BLaER1 treated with 17β-estradiol and CSF1 and Interleukin-3, amounts not matched to agents 10 nM and 100 nM (cell line): ENCODE results near the gene BLVRA.
"Not testable (repeated sequence)": the region's sequence is repeated elsewhere in the genome, so short reads cannot be mapped to it uniquely, and the experiment has no call there.

Experiments
- H3K27ac ChIP-seq, 11 experiments: shearing (Covaris generic); formaldehyde crosslinking; 2 replicates each; pipeline ENCODE4 v1.8.1; 2022
- H3K27me3 ChIP-seq, 11 experiments: shearing (Covaris generic); formaldehyde crosslinking; 2 replicates each; pipeline ENCODE4 v1.8.1; 2022
- H3K36me3 ChIP-seq, 11 experiments: shearing (Covaris generic); formaldehyde crosslinking; 2 replicates each; pipeline ENCODE4 v1.8.1; 2022
- H3K4me1 ChIP-seq, 10 experiments: shearing (Covaris generic); formaldehyde crosslinking; 2 replicates each; pipeline ENCODE4 v1.8.1; 2022
- H3K4me2 ChIP-seq, 11 experiments: shearing (Covaris generic); formaldehyde crosslinking; 2 replicates each; pipeline ENCODE4 v1.8.1; 2022
- H3K4me3 ChIP-seq, 10 experiments: shearing (Covaris generic); formaldehyde crosslinking; 2 replicates each; pipeline ENCODE4 v1.8.1; 2022
- H3K9ac ChIP-seq, 11 experiments: shearing (Covaris generic); formaldehyde crosslinking; 2 replicates each; pipeline ENCODE4 v1.8.1; 2022
- H3K9me3 ChIP-seq, 11 experiments: shearing (Covaris generic); formaldehyde crosslinking; replicated peaks in 1 of 11; 2 replicates each; pipeline ENCODE4 v1.8.1; 2022
- H4K20me1 ChIP-seq, 11 experiments: shearing (Covaris generic); formaldehyde crosslinking; 2 replicates each; pipeline ENCODE4 v1.8.1; 2022
- Cebpa-rat ChIP-seq, 11 experiments: shearing (Covaris generic); IDR thresholded peaks; 2 replicates each; pipeline ENCODE4 v1.8.1; 2022

The BLVRA gene

DNA sequence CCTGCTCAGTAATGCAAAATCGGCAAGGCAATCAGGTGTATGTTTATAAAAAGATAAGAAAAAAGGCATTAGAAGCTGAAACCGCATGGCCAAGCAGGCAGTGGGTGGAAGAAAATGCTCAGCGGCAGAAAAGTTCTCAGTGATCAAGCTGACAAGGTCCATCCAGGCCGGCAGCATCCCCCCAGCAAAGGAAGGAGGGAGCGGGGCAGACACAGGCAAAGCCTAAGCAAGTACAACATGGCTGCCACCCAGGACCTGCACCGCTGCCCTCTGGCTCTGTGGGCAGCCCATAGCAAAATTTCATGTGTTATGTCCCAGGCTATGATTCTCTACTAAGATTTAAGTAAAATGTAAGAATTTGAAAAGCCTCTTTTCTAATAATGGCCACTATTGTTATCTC is 65.5 kb downstream of the BLVRA start:
- Histone ChIP-seq H3K36me3 (no peaks in the 10 kb centered on the region), H3K9ac (no peak overlapping the region), H3K4me1 (peaks cover 0 to 6% (median 0%) of the 10 kb centered on the region in 10 experiments; a peak in 2 of 20 replicates), H3K4me2 (no peak overlapping the region), H3K9me3 (no peaks in the 10 kb centered on the region), H3K27ac (no peak overlapping the region), H3K4me3 (no peak overlapping the region), H4K20me1 (no peaks in the 10 kb centered on the region), H3K27me3 (no peaks in the 10 kb centered on the region)
- TF ChIP-seq Cebpa-rat (IDR thresholded peaks at IDR 0.05), result no peak

DNA sequence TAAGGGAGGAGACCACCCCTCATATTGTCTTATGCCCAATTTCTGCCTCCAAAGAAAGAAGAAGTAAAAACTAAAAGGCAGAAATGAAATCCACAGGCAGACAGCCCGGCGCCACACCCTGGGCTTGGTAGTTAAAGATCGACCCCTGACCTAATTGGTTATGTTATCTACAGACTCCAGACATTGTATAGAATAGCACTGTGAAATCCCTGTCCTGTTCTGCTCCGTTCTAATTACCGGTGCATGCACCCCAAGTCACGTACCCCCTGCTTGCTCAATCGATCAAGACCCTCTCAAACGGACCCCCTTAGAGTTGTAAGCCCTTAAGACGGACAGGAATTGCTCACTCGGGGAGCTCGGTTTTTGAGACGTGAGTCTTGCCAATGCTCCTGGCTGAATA is 66.0 kb downstream of the BLVRA start:
- not testable (repeated sequence) for H3K27ac ChIP-seq, H3K9me3 ChIP-seq, H3K4me3 ChIP-seq, H3K36me3 ChIP-seq, H4K20me1 ChIP-seq, H3K4me1 ChIP-seq, H3K4me2 ChIP-seq, H3K27me3 ChIP-seq, H3K9ac ChIP-seq

DNA sequence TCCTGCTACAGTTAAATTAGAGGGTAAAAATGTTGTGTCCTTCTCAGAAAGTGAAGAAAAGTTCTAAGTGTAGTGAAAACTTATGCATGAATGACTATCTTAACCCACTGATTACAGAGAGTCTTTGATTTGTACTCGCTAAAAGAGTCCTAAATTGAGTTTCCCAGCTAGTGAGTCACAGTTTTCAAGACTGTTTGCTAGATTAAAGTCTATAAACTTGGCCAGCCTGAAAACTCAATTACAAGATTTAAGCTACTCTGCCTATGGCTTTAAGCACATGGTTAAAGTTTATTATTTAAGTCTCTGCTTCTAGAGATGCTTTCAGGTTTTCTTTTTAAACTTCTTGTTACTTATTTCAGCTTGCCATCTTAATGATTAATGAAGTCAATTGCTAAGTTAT is 66.5 kb downstream of the BLVRA start:
- H3K27me3 ChIP-seq, result no peaks in the 10 kb centered on the region
- no peak overlapping the region for H3K4me3 ChIP-seq
- H3K9ac ChIP-seq, result no peak overlapping the region
- TF ChIP-seq Cebpa-rat (IDR thresholded peaks at IDR 0.05), result no peak
- peaks cover 0 to 6% (median 0%) of the 10 kb centered on the region in 10 experiments; a peak in 2 of 20 replicates for H3K4me1 ChIP-seq
- H4K20me1 ChIP-seq, result no peaks in the 10 kb centered on the region
- H3K36me3 ChIP-seq, result no peaks in the 10 kb centered on the region
- peaks cover 0 to 5% (median 1%) of the 10 kb centered on the region in 11 experiments; a peak in 6 of 22 replicates for H3K9me3 ChIP-seq
- no peak overlapping the region; a peak in 1 of 22 replicates for H3K4me2 ChIP-seq
- H3K27ac ChIP-seq, result no peak overlapping the region

DNA sequence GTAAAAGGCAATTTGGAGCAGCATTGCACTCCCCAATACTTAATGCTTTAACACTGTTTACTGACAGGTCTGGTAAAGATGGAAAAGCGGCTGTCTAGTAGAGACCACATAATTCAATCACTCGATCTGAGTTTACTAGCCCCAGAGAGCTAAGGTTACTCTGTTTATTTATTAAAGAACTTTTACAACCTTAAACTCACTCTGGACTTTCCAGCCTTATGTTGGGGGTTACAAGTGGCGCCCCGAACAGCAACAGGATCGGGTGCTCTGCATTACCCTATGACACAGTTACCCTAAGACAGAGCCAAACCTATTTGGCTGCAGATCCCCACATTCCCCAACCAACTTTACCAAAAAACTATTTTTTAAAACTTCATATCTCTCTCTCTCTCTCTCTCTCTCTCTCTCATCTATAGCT is 66.9 kb downstream of the BLVRA start:
- no peak for TF ChIP-seq Cebpa-rat (IDR thresholded peaks at IDR 0.05)
- H3K27me3 ChIP-seq, result no peaks in the 10 kb centered on the region
- H3K27ac ChIP-seq, result no peak overlapping the region
- peaks cover under 1 to 9% (median 5%) of the 10 kb centered on the region in 11 experiments; a peak in 19 of 22 replicates for H3K9me3 ChIP-seq
- H4K20me1 ChIP-seq, result no peaks in the 10 kb centered on the region
- no peak overlapping the region for H3K4me3 ChIP-seq
- H3K4me2 ChIP-seq, result no peak overlapping the region
- no peak overlapping the region for H3K9ac ChIP-seq
- no peaks in the 10 kb centered on the region for H3K36me3 ChIP-seq
- peaks cover 0 to 6% (median 0%) of the 10 kb centered on the region in 10 experiments; a peak in 2 of 20 replicates for H3K4me1 ChIP-seq

DNA sequence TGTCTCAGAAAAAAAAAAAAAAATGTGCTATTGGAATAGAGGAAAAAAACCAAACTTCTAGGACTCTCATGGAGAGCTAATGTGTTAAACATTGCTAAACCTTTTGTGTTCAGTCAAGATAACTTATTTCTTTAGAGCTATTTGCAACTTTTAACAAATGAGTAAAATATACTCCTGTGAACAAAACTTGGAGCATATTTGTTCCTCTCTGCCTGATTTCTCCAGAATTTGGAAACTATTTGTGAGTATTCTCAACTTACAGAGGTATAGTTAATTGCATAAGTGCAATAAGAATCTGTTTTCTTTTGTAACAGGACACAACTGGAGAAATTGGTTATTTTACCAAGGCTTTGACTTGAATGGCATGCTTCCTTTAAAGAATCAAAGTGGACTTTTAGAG is 72.4 kb downstream of the BLVRA start:
- not testable (repeated sequence) for H3K4me1 ChIP-seq, H3K36me3 ChIP-seq, H3K4me2 ChIP-seq, H4K20me1 ChIP-seq, H3K27ac ChIP-seq, H3K4me3 ChIP-seq, H3K27me3 ChIP-seq, H3K9ac ChIP-seq
- H3K9me3 ChIP-seq, result peaks cover 16 to 54% (median 33%) of the 10 kb centered on the region in 11 experiments

DNA sequence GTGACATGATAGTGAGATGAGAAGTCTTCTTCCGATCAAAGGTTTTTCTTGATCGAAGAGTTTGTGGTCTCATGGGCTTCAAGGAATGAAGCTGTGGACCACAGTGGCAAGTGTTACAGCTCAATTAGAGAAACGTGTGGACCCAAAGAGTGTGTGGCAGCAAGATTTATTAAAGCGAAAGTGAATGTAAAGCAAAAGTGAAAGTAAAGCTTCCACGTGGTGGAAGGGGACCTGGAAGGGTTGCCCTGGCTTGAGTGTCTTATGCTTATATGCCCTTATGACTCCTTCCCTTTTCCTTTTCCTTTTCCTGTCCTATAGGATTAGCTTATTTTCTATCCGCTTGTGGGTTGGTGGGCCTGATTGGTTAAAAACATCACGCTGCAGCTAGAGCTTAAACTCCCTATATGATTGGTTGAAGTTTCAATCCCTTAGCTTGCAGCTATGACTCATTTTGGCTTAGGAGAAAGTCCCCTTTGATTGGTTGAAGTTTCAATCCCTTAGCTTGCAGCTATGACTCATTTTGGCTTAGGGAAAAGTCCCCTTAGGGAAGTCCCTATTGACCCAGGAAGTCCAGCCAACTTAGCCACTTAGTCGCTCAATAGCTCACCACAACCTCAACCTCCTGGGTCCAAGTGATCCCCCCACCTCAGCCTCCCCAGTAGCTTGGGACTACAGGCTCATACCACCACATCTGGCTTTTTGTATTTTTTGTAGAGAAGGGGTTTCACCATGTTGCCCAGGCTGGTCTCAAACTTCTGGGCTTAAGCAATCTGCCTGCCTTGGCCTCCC is 76.2 kb downstream of the BLVRA start:
- Histone ChIP-seq H3K27ac (peak overlapping the region in 6 of 11 experiments; percentile 6 to 55 (median 47); a peak in 9 of 22 replicates), H3K4me3 (peak overlapping the region in 4 of 10 experiments; percentile 0 to 33 (median 10); a peak in 4 of 20 replicates), H3K9me3 (peaks cover 16 to 53% (median 33%) of the 10 kb centered on the region in 11 experiments), H4K20me1 (no peaks in the 10 kb centered on the region), H3K27me3 (no peaks in the 10 kb centered on the region), H3K36me3 (no peaks in the 10 kb centered on the region), H3K4me2 (peak overlapping the region in 10 of 11 experiments; percentile 10 to 66 (median 39); a peak in 15 of 22 replicates), H3K9ac (0 out of 22 replicates have a peak overlapping the region, but pooled peaks of 1 of the 11 experiments have one; percentile 24), H3K4me1 (peaks cover 0 to 8% (median 0%) of the 10 kb centered on the region in 10 experiments; a peak in 3 of 20 replicates)
- no peak for TF ChIP-seq Cebpa-rat (IDR thresholded peaks at IDR 0.05)

DNA sequence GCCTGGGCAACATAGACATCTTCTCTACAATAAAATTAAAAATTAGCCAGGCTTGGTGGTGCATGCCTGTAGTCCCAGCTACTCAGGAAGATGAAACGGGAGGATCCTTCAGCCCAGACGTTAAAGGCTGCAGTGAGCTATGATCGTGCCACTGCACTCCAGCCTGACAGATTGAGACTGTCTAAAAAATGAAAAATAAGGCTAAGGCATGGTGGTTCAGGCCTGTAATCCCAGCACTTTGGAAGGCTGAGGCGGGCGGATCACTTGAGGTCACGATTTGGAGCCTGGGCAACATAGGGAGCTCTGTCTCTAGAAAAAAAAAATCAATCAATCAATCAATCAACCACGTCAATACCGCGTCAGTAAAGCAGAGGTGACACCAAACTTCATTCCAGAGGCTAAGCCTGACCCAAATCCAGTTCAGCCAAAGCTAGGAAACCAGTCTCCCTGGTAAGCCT is 79.8 kb downstream of the BLVRA start:
- no peaks in the 10 kb centered on the region for H3K27me3 ChIP-seq
- H4K20me1 ChIP-seq, result no peaks in the 10 kb centered on the region
- peak overlapping the region; percentile 22 to 79 (median 65); a peak in 15 of 22 replicates for H3K4me2 ChIP-seq
- 0 out of 20 replicates have a peak overlapping the region, but pooled peaks of 1 of the 10 experiments have one; percentile 23 for H3K4me3 ChIP-seq
- peaks cover 0 to 19% (median 12%) of the 10 kb centered on the region in 11 experiments; a peak in 14 of 22 replicates for H3K9me3 ChIP-seq
- H3K9ac ChIP-seq, result peak overlapping the region in 6 of 11 experiments; percentile 38 to 59 (median 50); a peak in 6 of 22 replicates
- TF ChIP-seq Cebpa-rat (IDR thresholded peaks at IDR 0.05), result no peak
- H3K4me1 ChIP-seq, result peaks cover 0 to 8% (median 0%) of the 10 kb centered on the region in 10 experiments; a peak in 3 of 20 replicates
- no peaks in the 10 kb centered on the region for H3K36me3 ChIP-seq
- H3K27ac ChIP-seq, result no peak overlapping the region

DNA sequence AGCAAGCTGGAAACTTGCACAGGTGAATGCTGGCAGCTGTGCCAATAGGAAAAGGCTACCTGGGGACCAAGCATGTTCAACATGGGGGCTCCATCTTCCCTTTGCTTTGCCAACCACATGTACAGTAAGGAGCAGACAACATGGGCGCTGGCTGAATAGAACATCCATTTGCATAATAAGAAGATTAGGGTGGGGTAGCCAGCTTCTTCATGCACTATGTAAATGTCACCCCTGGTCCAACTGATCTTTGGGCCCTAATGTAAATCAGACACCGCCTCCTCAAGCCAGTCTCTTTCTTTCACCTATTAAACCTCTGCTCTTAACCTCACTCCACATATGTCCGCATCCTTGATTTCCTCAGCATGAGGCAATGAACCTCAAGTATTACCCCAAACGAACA is 84.8 kb downstream of the BLVRA start:
- Histone ChIP-seq H3K36me3 (no peaks in the 10 kb centered on the region), H3K4me2 (no peak overlapping the region), H3K9ac (no peak overlapping the region), H3K4me1 (peaks cover 0 to 4% (median 0%) of the 10 kb centered on the region in 10 experiments; a peak in 3 of 20 replicates), H4K20me1 (no peaks in the 10 kb centered on the region; a peak in 1 of 22 replicates), H3K9me3 (no peaks in the 10 kb centered on the region), H3K27me3 (peaks cover 0 to 24% (median 0%) of the 10 kb centered on the region in 11 experiments; a peak in 6 of 22 replicates), H3K4me3 (no peak overlapping the region), H3K27ac (no peak overlapping the region)
- no peak for TF ChIP-seq Cebpa-rat (IDR thresholded peaks at IDR 0.05)

DNA sequence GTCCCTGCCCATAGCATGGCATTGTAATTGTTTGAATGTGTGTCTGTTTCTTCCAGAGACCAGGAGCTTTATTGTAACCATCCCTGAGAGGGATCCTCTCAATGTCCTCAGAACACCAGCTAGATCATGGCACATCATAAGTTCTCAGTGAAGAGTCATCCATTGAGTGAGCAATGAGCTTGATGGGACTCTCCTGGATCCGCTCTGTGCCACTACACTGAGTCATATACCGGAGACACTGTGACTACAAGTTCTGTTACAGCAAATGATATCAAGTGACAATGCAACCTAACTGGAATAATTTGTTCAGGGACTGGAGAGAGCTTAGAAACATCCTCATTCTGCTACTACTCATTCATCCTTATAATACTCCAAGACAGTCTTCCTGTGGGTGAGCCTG is 85.8 kb downstream of the BLVRA start:
- Histone ChIP-seq H4K20me1 (no peaks in the 10 kb centered on the region; a peak in 1 of 22 replicates), H3K9me3 (no peaks in the 10 kb centered on the region), H3K36me3 (no peaks in the 10 kb centered on the region), H3K4me3 (no peak overlapping the region), H3K27me3 (peaks cover 0 to 32% (median 5%) of the 10 kb centered on the region in 11 experiments; a peak in 9 of 22 replicates), H3K4me1 (no peaks in the 10 kb centered on the region), H3K9ac (no peak overlapping the region), H3K27ac (no peak overlapping the region), H3K4me2 (no peak overlapping the region)
- no peak for TF ChIP-seq Cebpa-rat (IDR thresholded peaks at IDR 0.05)
